Measurements from ENCODE around the gene ATP5ME.
"Not testable (repeated sequence)": the region's sequence is repeated elsewhere in the genome, so short reads cannot be mapped to it uniquely, and the experiment has no call there.

The ATP5ME gene

GRCh38 chr4:699816-700580 lies 25.9 kb upstream of the ATP5ME start:
- no peak overlapping the region for H4K8ac ChIP-seq (ENCODE audit: low read depth, low read length)
- no peak overlapping the region for H4K91ac ChIP-seq (ENCODE audit: low read depth, low read length)
- H4K12ac ChIP-seq (ENCODE audit: low read depth, low read length): no peak overlapping the region
- no peak overlapping the region for H2BK12ac ChIP-seq (ENCODE audit: low read length)
- no CpG with 5 or more reads among the region's 27 CpGs for WGBS (ENCODE audit: extremely low coverage, insufficient coverage, insufficient read length)
- no peak overlapping the region for H3K27ac ChIP-seq (ENCODE audit: low read depth, low read length)
- no peak overlapping the region for H2BK5ac ChIP-seq (ENCODE audit: low read depth, low read length, poor library complexity)
- no peak overlapping the region for H3K9ac ChIP-seq (ENCODE audit: low read length)
- DNase-seq: no peak
- no peak overlapping the region for H3K23ac ChIP-seq (ENCODE audit: low read length)
- peaks cover 0 to 4% of the 10 kb centered on the region in 2 experiments for H3K4me1 ChIP-seq (ENCODE audit: control insufficient read depth in 1 of 2, insufficient read depth in 2 of 2, low read length in 2 of 2)
- no peak overlapping the region for H2BK120ac ChIP-seq (ENCODE audit: insufficient read depth, low read length, poor library complexity)
- H2AFZ ChIP-seq (ENCODE audit: insufficient read depth, low read length, poor library complexity): no peak overlapping the region
- no peak overlapping the region for H3K14ac ChIP-seq (ENCODE audit: low read length)
- no peaks in the 10 kb centered on the region for H3K27me3 ChIP-seq (ENCODE audit: insufficient read depth, low read length)
- H3K4me3 ChIP-seq (ENCODE audit: low read depth, low read length): no peak overlapping the region
- H3K36me3 ChIP-seq (ENCODE audit: control insufficient read depth in 1 of 2, insufficient read depth in 2 of 2, low read length in 2 of 2): no peaks in the 10 kb centered on the region
- no peaks in the 10 kb centered on the region for H3K79me1 ChIP-seq (ENCODE audit: low read length)
- H2AK5ac ChIP-seq (ENCODE audit: low read length): no peak overlapping the region
- H3K4ac ChIP-seq (ENCODE audit: low read depth, low read length): no peak overlapping the region
- H3K4me2 ChIP-seq (ENCODE audit: low read length): no peak overlapping the region
- H3K79me2 ChIP-seq (ENCODE audit: control insufficient read depth, insufficient read depth, low read length, poor library complexity): no peaks in the 10 kb centered on the region
- H3K9me3 ChIP-seq (ENCODE audit: insufficient read depth, low read depth, low read length): peaks cover 8% of the 10 kb centered on the region
- H3K18ac ChIP-seq (ENCODE audit: low read length): no peak overlapping the region

- H3K23ac ChIP-seq (ENCODE audit: low read length); H3K18ac ChIP-seq (ENCODE audit: low read length); H2AK5ac ChIP-seq (ENCODE audit: low read length); H3K36me3 ChIP-seq (ENCODE audit: control insufficient read depth in 1 of 2, insufficient read depth in 2 of 2, low read length in 2 of 2); H3K4me2 ChIP-seq (ENCODE audit: low read length); H2BK12ac ChIP-seq (ENCODE audit: low read length); H3K79me1 ChIP-seq (ENCODE audit: low read length); H3K9me3 ChIP-seq (ENCODE audit: insufficient read depth, low read depth, low read length); H2AFZ ChIP-seq (ENCODE audit: insufficient read depth, low read length, poor library complexity); H3K79me2 ChIP-seq (ENCODE audit: control insufficient read depth, insufficient read depth, low read length, poor library complexity); H3K9ac ChIP-seq (ENCODE audit: low read length); H4K12ac ChIP-seq (ENCODE audit: low read depth, low read length); DNase-seq; H3K4ac ChIP-seq (ENCODE audit: low read depth, low read length); H3K4me3 ChIP-seq (ENCODE audit: low read depth, low read length); H3K14ac ChIP-seq (ENCODE audit: low read length); H2BK5ac ChIP-seq (ENCODE audit: low read depth, low read length, poor library complexity); H3K27me3 ChIP-seq (ENCODE audit: insufficient read depth, low read length); H4K91ac ChIP-seq (ENCODE audit: low read depth, low read length); H3K27ac ChIP-seq (ENCODE audit: low read depth, low read length); H2BK120ac ChIP-seq (ENCODE audit: insufficient read depth, low read length, poor library complexity); H4K8ac ChIP-seq (ENCODE audit: low read depth, low read length): not testable (repeated sequence)
- H3K4me1 ChIP-seq (ENCODE audit: control insufficient read depth in 1 of 2, insufficient read depth in 2 of 2, low read length in 2 of 2): peaks cover 12 to 17% of the 10 kb centered on the region in 2 experiments
- WGBS (ENCODE audit: extremely low coverage, insufficient coverage, insufficient read length): no CpG with 5 or more reads among the region's 12 CpGs
Measured at GRCh38 chr4:694341-694940, 20.4 kb upstream of the ATP5ME start.

GRCh38 chr4:692771-693554 lies 18.9 kb upstream of the ATP5ME start:
- DNase-seq: peak; percentile 90
- peak overlapping the region; percentile 81 for H3K27ac ChIP-seq (ENCODE audit: low read depth, low read length)
- no peak overlapping the region for H3K14ac ChIP-seq (ENCODE audit: low read length)
- peaks cover 6% of the 10 kb centered on the region for H3K79me2 ChIP-seq (ENCODE audit: control insufficient read depth, insufficient read depth, low read length, poor library complexity)
- peaks cover 13% of the 10 kb centered on the region for H3K79me1 ChIP-seq (ENCODE audit: low read length)
- peak overlapping the region; percentile 70 for H2BK120ac ChIP-seq (ENCODE audit: insufficient read depth, low read length, poor library complexity)
- no CpG with 5 or more reads among the region's 32 CpGs for WGBS (ENCODE audit: extremely low coverage, insufficient coverage, insufficient read length)
- H3K4me3 ChIP-seq (ENCODE audit: low read depth, low read length): no peak overlapping the region
- no peak overlapping the region for H3K4ac ChIP-seq (ENCODE audit: low read depth, low read length)
- H3K9ac ChIP-seq (ENCODE audit: low read length): no peak overlapping the region
- peaks cover 24 to 32% of the 10 kb centered on the region in 2 experiments for H3K4me1 ChIP-seq (ENCODE audit: control insufficient read depth in 1 of 2, insufficient read depth in 2 of 2, low read length in 2 of 2)
- H2BK12ac ChIP-seq (ENCODE audit: low read length): peak overlapping the region; percentile 42
- peaks cover 3% of the 10 kb centered on the region for H3K9me3 ChIP-seq (ENCODE audit: insufficient read depth, low read depth, low read length)
- no peak overlapping the region for H2AK5ac ChIP-seq (ENCODE audit: low read length)
- no peaks in the 10 kb centered on the region for H3K36me3 ChIP-seq (ENCODE audit: control insufficient read depth in 1 of 2, insufficient read depth in 2 of 2, low read length in 2 of 2)
- H4K91ac ChIP-seq (ENCODE audit: low read depth, low read length): peak overlapping the region; percentile 78
- H2BK5ac ChIP-seq (ENCODE audit: low read depth, low read length, poor library complexity): peak overlapping the region; percentile 32
- H3K4me2 ChIP-seq (ENCODE audit: low read length): no peak overlapping the region
- no peak overlapping the region for H3K23ac ChIP-seq (ENCODE audit: low read length)
- H4K12ac ChIP-seq (ENCODE audit: low read depth, low read length): no peak overlapping the region
- no peak overlapping the region for H3K18ac ChIP-seq (ENCODE audit: low read length)
- H4K8ac ChIP-seq (ENCODE audit: low read depth, low read length): peak overlapping the region; percentile 24
- no peaks in the 10 kb centered on the region for H3K27me3 ChIP-seq (ENCODE audit: insufficient read depth, low read length)
- no peak overlapping the region for H2AFZ ChIP-seq (ENCODE audit: insufficient read depth, low read length, poor library complexity)

DNA sequence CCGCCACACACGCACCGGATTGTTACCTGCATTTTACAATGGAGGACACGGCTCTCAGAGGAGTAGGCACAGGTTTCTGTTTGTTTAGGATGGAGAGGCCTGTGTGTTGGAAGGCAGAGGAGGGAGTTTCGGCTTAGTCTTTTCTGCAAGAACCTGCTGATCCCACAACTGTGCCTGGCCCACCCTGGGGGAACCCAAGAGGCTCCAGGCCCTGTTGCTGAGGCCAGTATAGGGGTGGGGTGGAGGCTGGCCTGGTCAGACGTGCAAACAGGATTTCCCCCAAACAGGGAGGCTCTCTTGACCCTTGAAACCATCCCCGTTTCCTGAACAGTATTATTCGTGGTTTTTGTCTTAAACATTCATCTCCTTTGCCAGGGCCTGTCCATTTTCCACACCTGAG lies 15.6 kb upstream of the ATP5ME start:
- H3K14ac ChIP-seq (ENCODE audit: low read length): peak overlapping the region; percentile 67
- H3K4me3 ChIP-seq (ENCODE audit: low read depth, low read length): no peak overlapping the region
- peak overlapping the region; percentile 13 for H3K4ac ChIP-seq (ENCODE audit: low read depth, low read length)
- peak overlapping the region; percentile 51 for H4K12ac ChIP-seq (ENCODE audit: low read depth, low read length)
- H3K18ac ChIP-seq (ENCODE audit: low read length): peak overlapping the region; percentile 31
- H2BK5ac ChIP-seq (ENCODE audit: low read depth, low read length, poor library complexity): no peak overlapping the region
- no peak overlapping the region for H3K9ac ChIP-seq (ENCODE audit: low read length)
- H4K91ac ChIP-seq (ENCODE audit: low read depth, low read length): peak overlapping the region; percentile 82
- peaks cover 22% of the 10 kb centered on the region for H3K79me1 ChIP-seq (ENCODE audit: low read length)
- peak overlapping the region; percentile 19 for H2BK12ac ChIP-seq (ENCODE audit: low read length)
- peaks cover 6% of the 10 kb centered on the region for H3K79me2 ChIP-seq (ENCODE audit: control insufficient read depth, insufficient read depth, low read length, poor library complexity)
- peak overlapping the region; percentile 76 for H2AK5ac ChIP-seq (ENCODE audit: low read length)
- WGBS (ENCODE audit: extremely low coverage, insufficient coverage, insufficient read length): no CpG with 5 or more reads among the region's 8 CpGs
- no peak overlapping the region for H3K23ac ChIP-seq (ENCODE audit: low read length)
- H2AFZ ChIP-seq (ENCODE audit: insufficient read depth, low read length, poor library complexity): peak overlapping the region; percentile 69
- no peaks in the 10 kb centered on the region for H3K36me3 ChIP-seq (ENCODE audit: control insufficient read depth in 1 of 2, insufficient read depth in 2 of 2, low read length in 2 of 2)
- H4K8ac ChIP-seq (ENCODE audit: low read depth, low read length): peak overlapping the region; percentile 88
- H2BK120ac ChIP-seq (ENCODE audit: insufficient read depth, low read length, poor library complexity): peak overlapping the region; percentile 63
- H3K27me3 ChIP-seq (ENCODE audit: insufficient read depth, low read length): no peaks in the 10 kb centered on the region
- peak overlapping the region; percentile 67 for H3K4me2 ChIP-seq (ENCODE audit: low read length)
- H3K9me3 ChIP-seq (ENCODE audit: insufficient read depth, low read depth, low read length): peaks cover 2% of the 10 kb centered on the region
- H3K27ac ChIP-seq (ENCODE audit: low read depth, low read length): no peak overlapping the region
- no peak for DNase-seq
- H3K4me1 ChIP-seq (ENCODE audit: control insufficient read depth in 1 of 2, insufficient read depth in 2 of 2, low read length in 2 of 2): peaks cover 36 to 45% of the 10 kb centered on the region in 2 experiments

Data from trophoblast cell (in vitro differentiated cells and primary cell).